ENCODE data around the gene B3GAT1.
"Not testable (repeated sequence)": the region's sequence is repeated elsewhere in the genome, so short reads cannot be mapped to it uniquely, and the experiment has no call there.

Gene B3GAT1, protein sequence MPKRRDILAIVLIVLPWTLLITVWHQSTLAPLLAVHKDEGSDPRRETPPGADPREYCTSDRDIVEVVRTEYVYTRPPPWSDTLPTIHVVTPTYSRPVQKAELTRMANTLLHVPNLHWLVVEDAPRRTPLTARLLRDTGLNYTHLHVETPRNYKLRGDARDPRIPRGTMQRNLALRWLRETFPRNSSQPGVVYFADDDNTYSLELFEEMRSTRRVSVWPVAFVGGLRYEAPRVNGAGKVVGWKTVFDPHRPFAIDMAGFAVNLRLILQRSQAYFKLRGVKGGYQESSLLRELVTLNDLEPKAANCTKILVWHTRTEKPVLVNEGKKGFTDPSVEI

DNA sequence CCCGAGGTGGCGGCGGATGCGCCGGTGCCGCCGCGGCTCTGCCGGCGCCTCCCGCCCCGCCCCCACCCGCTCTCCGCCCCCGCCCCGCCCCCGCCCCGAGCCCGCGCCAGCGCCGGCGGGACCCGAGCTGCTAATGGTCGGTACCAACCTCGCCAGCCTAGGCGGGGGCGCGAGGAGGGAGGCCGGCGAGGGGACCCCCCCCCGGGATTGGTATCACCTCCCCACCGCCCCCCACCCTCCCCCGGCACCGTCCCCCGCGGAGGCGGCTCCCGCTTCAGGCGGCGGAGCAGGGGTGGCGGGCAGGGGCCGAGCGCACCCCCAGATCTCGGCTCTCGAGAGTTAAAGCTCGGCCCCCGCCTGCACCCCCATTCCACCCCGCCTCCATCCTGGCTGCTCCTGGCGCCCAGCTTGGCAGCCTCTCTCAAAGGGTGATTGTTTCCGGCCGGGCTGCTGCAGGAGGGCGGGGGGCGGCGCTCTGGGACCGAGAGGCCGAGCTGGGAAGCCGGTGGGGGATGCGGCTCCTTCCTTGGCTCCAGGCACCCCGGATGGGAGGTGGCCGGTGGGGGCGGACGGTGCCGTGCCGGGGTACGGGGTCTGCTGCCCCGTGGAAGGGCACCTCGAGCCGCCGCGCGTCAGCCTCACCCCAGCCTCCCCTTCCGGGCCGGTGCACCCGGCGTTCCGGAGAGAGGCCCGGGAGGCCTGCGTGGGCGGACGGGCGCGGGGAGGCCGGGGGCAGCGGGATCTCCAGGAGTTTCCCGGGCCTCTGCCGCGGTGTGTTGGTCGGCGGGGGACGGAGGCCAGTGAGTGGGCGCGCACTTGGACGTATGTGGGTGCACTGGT, at the start of gene B3GAT1:
Gene B3GAT1 (minus strand): TSS at position 40 of the 840 bp plus-strand sequence. CDS start 24,583 bp downstream, outside the sequence.
- no peak for DNase-seq

DNA sequence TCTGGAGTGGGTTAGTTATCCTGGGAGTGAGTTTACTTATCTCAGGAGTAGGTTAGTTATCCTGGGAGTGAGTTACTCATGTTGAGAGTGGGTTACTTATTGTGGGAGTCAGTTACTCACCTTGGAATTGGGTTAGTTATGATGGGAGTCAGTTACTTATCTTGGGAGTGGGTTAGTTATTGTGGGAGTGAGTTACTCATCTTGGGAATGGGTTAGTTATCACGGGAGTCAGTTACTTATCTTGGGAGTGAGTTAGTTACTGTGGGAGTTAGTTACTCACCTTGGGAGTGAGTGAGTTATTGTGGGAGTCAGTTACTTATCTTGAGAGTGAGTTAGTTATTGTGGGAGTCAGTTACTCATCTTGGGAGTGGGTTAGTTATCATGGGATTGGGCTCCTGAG, 49.6 kb upstream of the B3GAT1 start:
- DNase-seq: no peak

DNA sequence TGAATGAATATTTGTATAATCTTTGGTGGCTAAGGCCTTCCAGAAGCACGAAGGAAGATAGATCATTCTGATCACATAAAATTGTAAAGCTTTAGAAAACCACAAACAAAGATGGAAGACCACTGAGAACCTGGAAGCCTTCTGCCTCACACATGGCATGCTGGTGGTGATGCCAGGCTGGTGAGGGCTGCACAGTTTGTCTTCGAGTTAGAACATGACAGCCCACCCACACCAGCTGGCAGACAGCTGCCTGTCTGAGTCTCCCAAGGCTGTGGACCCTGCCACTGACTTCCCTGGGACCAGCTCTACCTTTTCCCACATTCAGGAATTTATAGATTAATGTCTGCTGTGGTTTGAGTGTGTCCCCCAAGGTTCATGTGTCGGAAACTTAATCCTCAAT, 48.8 kb upstream of the B3GAT1 start:
- DNase-seq: no peak

DNA sequence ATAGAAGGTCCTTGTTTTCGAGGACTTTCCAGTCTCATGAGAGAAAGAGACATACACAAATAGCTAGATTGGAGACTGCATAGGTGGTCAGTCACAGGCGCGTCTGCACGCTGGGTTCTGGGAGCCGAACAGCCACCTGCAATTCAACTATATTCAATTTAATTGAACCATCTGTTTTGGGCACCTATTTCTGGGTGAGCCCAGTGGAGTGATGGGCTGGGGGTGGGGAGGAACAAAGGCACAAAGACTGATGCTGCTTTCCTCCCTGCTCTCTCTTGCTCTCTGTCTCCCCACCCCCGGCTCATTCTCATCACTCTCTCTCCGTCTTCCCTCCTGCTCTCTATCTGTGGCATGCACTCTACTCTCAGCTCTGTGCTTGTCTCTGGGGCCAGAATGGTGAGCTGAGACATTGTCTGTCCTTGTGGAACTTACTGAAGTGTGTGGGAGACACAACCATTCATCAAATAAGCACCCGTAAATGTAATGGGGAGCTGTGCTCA, 48.1 kb upstream of the B3GAT1 start:
- DNase-seq: no peak

DNA sequence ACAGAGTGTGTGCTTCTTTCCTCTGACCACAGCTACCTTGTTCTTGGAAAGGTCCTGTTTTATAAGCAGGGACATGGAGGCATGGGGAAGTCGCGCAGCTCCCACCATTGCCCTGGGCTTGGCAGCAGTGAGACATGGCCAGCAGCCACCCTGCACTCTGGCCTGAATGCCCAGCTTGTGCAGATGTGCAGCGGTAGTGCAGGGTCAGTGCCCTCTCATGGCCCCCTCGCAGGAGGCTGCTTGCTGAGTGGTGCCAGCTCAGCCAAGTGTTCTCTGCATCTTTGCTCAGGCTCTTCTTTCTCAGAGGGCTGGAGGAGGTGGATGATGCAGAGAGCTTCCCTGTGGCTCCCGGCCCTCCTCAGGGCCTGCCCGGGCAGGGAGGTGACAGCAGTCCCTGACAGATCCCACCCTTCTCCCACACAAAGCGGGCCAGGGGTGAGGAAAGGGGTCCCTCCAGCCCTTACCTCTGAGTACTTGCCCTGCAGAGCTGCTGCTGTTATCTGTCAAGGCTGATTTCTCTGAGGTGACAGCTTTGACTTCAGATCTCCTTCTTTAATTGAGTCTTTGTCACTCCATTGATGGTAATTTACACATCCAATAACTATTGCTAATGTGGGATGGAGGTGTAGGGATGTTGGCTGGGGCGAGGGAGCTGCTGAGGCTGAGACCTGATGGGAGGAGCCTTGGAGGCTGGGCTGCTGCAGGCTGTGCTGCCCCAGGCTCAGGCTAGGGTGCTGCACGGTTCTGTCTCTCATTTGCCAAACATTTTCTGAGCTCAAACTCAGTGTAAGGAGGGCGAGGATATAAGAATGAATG, 47.4 kb upstream of the B3GAT1 start:
- no peak for DNase-seq

DNA sequence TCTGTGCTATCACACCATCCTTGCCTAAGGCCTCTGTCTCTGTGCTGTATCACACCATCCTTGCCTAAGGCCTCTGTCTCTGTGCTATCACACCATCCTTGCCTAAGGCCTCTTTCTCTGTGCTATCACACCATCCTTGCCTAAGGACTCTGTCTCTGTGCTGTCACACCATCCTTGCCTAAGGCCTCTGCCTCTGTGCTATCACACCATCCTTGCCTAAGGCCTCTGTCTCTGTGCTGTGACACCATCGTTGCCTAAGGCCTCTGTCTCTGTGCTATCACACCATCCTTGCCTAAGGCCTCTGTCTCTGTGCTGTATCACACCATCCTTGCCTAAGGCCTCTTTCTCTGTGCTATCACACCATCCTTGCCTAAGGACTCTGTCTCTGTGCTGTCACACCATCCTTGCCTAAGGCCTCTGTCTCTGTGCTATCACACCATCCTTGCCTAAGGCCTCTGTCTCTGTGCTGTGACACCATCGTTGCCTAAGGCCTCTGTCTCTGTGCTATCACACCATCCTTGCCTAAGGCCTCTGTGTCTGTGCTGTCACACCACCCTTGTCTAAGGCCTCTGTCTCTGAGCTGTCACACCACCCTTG, 45.5 kb upstream of the B3GAT1 start:
- DNase-seq: not testable (repeated sequence)

DNA sequence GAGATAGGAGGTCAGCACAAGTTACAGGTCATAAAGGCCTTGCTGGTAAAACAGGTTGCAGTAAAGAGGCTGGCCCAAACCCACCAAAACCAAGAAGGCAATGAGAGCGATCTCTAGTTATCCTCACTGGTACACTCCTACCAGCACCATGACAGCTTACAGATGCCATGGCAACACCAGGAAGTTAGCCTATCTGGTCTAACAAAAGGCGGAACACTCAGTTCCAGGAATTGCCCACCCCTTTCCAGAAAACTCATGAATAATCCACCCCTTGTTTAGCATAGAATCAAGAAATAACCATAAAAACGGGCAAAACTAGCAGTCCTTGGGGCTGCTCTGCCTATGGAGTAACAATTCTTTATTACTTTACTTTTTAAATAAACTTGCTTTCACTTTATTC, 43.5 kb upstream of the B3GAT1 start:
- DNase-seq: no peak

DNA sequence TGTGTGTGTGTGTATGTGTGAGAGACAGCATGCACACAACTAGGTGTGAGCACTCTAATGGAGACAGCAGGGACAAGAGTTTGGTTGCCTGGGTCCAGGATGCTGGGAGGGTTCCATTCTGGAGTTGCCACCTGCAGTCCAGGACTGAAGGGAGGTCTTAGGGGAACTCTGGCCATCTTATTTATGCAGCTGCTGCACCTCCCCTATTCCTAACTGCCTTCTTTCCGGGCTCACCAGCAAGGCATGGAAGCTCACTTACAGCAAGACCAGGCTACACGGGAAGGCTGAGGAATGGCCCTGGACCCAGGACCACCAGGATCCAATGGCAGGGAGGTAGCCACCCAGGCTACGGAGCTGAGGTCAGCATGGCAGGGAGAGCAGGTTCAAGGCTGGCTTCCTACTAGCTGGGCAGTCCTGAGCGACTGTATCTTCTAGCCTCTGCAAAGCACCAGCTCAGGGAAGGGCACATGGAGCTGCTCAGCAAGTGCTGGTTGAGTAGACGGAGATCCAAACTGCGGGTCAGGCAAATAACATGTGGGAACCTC, 42.2 kb upstream of the B3GAT1 start:
- DNase-seq: no peak

DNA sequence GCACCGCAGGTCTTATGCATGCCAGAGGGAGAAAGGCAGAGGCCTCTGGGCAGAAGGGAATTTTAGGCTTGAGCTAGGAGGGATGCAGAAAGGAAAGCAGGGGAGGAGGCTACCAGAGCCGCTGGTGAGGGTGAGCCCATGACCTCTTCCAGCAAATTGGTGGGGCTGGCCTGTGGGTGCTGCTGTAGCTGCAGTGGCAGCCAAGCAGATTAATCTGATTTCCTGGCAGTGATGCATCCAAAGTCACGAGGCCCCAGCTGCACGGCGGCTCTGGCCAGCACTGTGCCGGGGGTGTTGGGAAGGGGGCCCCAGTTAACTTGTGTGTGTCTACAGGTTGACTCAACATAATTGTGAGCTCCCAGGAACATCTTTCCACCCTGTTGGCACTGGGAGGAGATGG, 41.4 kb upstream of the B3GAT1 start:
- no peak for DNase-seq

DNA sequence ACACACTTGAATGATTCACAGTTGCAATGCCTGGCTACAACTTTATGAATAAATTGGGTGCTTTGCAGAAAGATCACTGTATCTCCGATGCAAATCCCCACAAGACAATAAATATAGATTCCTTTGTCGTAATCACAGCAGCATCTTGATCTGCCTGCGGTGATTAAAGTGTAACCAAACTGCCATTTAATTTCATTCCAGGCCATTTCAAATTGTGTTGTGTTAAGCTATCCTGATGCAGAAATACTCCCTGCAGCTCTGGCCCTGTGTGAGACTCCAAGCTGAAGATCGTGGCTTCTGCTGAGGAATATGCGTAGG, 40.8 kb upstream of the B3GAT1 start:
- no peak for DNase-seq

DNA sequence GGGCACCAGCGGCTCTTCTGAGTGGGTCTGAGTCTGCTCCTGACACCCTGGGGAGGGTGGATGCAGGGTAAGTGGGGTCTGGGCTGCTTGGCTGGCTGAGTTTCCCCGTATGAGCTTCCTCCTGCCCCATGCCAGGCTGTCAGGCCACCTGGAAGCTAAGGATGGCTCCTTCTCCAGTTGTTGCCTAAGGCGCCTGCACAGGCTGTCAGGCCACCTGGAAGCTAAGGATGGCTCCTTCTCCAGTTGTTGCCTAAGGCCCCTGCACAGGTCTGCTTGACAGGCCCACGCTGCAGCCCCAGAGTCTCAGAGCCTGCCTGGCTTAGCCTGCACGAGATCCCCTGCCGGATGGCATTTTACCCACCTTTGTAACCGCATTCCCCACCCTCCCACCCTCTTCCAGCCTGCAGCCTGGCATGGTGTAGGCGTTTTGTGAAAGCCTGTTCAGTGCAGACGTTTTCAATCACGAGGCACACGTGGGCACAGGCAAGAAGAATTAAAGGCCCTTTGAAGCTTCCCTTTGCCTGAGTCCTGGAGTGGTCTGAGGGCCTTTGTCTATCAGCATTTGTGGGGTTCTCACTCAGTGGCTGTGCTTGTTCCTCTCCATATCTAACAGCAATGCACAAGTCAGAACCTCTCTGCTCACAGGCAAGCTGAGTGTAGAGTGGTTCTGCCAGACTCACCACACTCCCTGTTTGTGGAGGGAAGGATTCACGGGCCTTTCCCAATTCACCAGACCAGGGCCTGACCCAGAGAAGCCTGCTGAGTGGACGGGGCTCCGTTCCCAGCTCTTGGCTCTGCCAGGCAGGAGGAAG, 40.2 kb upstream of the B3GAT1 start:
- DNase-seq: no peak

DNA sequence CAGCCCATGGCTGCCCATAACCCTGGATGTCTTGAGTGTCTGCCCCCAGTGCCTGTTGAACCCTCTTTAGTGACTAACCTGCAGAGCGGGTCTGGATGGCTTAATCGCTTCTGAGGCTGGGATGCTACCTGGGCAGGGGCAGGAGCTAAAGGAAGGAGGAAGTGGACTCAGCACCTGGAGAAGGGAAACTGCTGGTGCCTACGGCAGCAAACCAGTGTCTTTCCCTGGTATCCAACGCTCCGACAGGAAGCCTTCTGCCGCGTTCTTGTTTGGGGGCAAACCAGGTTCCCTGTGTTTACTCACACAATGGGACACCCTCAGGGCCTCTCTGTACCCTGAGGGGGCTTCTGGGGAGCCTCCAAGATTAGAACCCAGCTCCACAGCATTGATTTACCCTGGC, 38.1 kb upstream of the B3GAT1 start:
- no peak for DNase-seq

DNA sequence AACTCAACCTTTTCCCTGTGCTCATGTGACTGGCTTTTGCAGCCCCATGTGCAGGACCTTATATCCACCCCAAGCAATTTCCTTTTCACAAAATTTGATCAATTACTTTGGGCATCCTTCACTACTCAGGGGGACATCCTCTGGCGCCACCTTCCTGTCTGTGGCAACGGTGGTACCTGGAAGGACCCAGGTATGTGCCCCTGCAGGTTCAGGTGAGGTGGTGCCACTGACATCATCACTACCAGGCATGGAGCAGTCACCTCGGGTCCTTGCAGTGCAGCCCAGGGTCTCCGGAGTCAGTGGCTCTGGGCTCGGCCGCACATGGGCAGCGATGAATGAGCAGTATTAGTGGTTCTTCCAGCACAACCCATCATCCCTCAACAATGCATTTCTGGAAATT, 37.7 kb upstream of the B3GAT1 start:
- no peak for DNase-seq

DNA sequence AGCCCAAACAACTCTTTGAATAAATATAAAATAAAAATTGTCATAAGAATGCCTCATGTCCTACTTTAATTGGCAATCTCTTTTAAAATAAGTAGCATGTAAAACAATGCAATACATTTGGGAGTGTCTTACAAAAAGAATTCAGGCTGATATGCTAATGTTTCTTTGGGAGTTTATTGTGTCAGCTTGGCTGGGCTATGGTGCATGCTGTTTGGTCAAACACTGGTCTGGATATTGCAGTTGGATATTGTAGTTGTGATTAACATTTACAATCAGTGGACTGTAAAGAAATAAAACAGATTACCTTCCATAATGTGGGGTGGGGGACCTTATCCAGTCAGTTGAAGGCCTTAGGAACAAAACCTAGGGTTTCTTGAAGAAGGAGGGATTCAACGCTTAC, 37.0 kb upstream of the B3GAT1 start:
- DNase-seq: no peak

DNA sequence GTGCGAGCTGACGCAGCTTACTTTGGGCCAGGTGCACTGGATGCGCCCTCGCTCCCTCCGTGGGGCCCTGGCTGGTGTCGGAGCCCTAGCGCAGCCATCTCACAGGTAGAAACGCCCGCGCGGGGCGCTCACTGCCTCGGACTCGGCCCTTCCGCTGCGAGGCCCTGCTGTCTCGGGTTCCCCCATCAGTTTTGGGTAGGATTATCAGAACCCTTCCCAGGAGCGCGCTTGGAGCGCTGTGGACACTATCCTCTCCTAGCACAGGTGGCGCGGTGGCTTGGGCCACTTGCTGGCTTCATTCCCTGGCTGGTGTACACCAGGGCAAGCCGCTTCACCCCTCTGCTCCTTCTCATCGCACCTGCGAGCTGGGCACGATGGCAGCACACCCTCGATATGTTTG, 35.7 kb upstream of the B3GAT1 start:
- no peak for DNase-seq

DNA sequence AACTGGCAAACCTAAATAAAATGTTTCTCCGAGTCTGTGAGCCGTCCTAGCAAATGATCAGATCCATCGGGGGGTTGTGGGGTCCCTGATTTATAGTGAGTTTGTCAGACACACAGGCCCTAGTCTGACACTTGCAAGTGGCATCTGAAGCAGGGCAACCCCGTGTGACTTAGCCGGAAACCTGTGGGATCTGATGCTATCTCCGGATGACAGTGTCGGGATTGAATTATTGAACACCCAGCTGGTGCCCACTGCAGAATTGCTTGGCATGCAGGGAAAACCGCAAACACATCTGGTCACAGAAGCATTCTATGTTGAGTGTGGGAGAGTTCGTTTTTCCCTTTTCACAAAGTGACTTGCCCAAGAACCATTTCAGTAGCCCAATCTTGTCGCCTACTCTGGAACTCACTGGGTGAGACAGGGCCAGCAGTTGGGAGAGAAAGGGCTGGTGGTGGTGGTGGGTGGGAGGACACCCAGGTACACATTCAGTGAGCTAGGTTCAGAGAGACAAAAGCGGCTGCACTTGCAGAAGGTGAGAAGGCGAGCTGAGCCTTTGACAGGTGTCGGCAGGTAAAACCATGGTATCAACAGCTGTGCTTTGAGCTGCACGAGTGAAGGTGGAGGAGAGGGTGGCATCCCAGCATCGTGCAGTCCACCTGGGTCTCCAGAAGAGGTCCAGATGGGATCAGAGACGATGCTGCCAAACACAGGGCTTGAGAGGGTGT, 33.7 kb upstream of the B3GAT1 start:
- DNase-seq: no peak

DNA sequence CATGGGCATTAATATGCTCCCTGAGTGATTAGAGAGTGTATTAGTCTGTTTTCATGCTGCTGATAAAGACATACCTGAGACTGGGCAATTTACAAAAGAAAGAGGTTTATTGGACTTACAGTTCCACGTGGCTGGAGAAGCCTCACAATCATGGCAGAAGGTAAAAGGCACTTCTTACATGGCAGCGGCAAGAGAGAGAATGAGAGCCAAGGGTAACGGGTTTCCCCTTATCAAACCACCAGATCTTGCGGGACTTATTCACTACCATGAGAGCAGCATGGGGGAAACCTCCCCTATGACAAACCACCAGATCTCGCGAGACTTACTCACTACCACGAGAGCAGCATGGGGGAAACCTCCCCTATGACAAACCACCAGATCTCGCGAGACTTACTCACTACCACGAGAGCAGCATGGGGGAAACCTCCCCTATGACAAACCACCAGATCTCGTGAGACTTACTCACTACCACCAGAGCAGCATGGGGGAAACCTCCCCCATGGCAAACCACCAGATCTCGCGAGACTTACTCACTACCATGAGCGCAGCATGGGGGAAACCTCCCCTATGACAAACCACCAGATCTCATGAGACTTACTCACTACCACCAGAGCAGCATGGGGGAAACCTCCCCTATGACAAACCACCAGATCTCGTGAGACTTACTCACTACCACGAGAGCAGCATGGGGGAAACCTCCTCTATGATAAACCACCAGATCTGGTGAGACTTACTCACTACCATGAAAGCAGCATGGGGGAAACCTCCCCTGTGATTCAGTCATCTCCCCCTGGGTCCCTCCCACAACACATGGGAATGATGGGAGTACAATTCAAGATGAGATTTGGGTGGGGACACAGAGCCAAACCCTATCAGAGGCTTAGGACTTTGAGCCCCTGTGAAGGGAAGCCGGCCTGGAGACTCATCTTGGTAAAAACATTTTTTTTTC, 32.4 kb upstream of the B3GAT1 start:
- DNase-seq: not testable (repeated sequence)

DNA sequence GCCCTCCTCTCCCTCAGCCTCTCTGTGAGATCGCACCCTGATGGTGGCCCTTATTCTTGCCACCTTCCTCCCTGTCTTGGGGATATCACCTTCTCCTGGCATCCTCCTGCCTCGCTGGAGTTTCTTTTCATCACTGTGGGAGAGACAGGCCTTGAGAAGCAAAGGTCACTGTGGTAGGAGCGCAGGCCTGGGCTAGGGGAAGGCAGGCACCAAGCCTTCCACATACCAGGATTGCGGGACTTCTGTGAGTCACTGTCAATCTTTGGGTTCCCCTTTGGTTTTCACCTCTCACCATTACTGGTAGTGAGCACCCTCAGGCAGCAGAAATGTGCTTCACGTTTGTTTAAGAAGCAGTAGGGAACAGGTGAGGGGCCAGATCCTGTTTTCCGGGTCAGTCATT, 31.2 kb upstream of the B3GAT1 start:
- DNase-seq: no peak

DNA sequence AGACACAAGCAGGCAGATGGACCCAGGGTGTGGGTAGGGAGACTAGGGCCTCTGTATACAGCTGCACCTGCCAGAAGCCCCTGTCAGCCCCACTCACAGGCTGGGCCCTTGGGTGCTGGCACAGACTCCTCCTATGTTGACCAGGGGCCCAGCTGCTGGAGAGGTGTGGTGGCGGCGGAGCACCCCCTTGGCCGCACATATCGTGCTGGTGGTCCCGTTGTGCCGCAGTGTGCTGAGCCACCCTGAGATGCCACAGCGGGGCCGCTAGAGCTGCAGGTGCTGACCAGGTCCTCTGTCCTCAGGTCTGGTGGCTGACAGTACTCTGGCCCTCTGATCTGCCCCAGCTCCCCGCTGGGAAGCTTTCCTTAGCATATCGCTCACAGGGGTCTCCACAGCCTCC, 30.2 kb upstream of the B3GAT1 start:
- DNase-seq: no peak

DNA sequence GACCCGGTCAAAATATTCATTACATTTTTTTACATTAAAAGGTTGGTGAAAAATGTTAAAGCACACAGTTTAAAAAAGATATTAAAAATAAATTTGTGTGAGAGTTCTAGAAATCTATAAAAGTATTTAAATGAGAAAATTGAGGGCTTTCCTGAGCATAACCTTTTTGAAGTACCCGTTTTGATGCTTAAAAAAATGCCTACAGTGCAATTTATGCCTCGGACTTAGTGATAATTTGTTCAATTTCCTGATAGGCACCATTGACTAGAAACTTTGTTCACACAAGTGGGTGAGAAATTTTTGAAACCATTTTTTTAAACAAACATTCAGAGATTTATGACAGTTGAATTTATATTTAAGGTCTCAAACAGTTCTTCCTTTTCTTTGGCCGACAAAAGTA, 29.7 kb upstream of the B3GAT1 start:
- DNase-seq: no peak

Measured in SIG-M5 (cell line).